ENCODE data around the gene ZC3H13.
"Not testable (repeated sequence)": the region's sequence is repeated elsewhere in the genome, so short reads cannot be mapped to it uniquely, and the experiment has no call there.

ZC3H13 gene

DNA sequence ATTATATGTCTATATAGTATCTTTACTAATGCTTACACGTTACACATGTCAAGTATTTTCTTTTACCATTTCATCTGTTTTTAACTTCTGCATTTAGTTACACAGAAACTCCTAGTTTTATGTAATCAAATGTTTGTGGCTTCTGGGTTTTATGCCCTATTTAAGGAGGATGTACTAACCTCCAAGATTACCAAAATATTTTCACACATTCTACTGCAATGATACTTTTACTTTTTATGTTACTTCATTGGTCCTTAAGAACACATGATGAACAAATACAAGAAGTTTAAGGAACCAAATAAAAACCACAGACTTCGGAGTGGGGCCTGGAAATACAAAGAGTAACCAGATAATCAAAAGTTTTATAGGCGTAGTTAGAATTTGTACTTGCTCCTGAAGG, 37.2 kb downstream of the ZC3H13 start:
- no peak overlapping the region for H3K4me3 ChIP-seq (ENCODE audit: low read depth, low read length)
- no peak for DNase-seq (ENCODE audit: low read depth)

DNA sequence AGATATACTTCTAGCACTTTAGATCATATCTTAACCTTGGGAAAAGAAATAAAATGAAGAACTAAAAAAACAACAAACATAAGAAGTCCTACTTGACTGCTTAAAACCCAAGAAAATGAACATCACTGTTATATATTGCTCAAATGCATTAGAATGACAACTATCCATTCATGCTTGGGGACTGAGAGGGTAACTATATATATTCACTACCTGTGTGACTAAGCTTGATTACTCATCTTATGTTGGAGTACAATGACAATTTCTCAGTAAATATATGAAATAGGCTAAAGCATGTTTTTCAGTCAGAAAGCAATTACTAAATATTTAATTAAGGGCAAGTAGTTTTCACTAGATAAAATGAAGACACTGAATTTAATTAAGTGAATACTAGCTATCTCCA, 40.1 kb downstream of the ZC3H13 start:
- DNase-seq (ENCODE audit: low read depth): no peak
- no peak overlapping the region for H3K4me3 ChIP-seq (ENCODE audit: low read depth, low read length)

DNA sequence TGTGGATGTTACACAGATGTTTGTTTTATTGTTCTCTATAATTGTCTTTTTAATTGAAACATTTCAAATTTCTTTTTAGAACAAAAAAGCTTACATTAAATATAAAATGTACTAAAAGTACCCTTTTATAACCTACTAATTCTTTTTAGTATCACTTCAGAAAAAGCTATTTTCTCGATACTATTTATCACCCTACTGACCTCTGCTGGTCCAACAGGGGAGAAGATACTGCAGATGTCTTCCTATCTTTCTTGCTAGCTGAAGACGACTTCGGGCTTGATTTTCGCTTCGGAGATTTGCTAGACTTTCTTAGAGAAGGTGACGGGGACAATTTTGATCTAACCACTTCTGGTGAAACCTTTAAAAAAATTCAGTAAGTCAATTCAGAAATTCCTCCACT, 42.4 kb downstream of the ZC3H13 start:
- H3K4me3 ChIP-seq (ENCODE audit: low read depth, low read length): no peak overlapping the region

GRCh38 chr13:46008631-46009030, 43.9 kb downstream of the ZC3H13 start:
- no peak overlapping the region for H3K4me3 ChIP-seq (ENCODE audit: low read depth, low read length)
- no peak for DNase-seq (ENCODE audit: low read depth)

More for the DNA sequence above, 42.4 kb downstream of the ZC3H13 start:
- DNase-seq (ENCODE audit: low read depth): no peak

DNA sequence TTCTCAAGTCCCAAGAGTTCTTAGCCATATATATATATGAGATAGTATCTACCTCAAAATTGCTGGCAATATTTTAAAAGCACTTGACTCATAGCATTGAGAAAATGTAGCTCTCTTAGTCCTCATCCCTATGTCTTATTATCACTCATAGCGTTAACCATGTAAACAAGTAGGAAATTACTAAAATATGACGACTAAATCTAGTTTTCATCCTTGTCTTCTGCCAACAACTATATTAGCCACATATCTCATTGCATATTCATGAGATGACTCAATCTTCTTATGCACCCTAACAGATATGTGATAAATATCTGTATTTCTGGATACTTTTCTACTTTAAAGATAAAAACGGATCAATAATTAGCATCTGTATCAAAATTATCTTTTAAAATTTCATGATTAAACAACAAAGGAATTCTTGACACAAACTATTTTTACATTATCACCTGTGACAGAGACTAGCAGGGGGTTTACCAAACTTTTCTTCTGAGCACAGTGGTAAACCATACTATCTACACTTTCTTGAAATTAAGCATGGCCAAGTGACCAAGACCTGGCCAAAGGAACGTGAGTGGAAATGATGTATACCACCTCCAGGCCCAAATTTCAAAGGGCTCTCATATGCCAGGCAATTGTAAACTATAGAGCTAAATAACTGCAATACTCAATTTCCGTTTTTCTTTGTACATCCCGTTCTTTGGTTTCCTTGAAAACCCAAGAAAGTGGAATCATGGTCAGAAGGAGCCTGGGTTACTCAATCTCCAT, 45.7 kb downstream of the ZC3H13 start:
- H3K4me3 ChIP-seq (ENCODE audit: low read depth, low read length): no peak overlapping the region
- DNase-seq (ENCODE audit: low read depth): no peak

- H3K4me3 ChIP-seq (ENCODE audit: low read depth, low read length): no peak overlapping the region
- DNase-seq (ENCODE audit: low read depth): no peak
Measured at GRCh38 chr13:46004491-46004890, 48.1 kb downstream of the ZC3H13 start.

GRCh38 chr13:45996631-45997030, 55.9 kb downstream of the ZC3H13 start:
- DNase-seq (ENCODE audit: low read depth): no peak
- H3K4me3 ChIP-seq (ENCODE audit: low read depth, low read length): no peak overlapping the region

- H3K4me3 ChIP-seq (ENCODE audit: low read depth, low read length): no peak overlapping the region
- DNase-seq (ENCODE audit: low read depth): no peak
Measured at GRCh38 chr13:45995245-45995644, 57.3 kb downstream of the ZC3H13 start.

DNA sequence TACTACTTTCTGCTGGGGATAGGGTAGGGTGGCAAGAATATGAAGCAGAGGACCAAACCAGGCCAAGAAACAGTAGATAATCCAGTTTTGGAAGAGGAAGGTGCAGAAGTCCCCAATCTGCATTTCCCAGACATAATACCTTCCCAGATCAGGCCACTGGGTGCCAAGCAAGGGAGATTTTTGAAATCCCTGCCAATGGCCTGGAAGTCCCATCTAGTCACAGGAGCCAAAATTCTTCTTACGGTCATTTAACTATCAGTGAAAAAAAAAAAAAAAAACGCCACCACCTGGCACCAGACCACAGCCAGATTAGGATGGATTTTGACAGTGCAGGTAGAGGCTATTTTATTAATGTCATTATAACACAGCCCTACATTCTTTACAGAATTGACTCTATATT, 57.8 kb downstream of the ZC3H13 start:
- no peak for DNase-seq (ENCODE audit: low read depth)
- no peak overlapping the region for H3K4me3 ChIP-seq (ENCODE audit: low read depth, low read length)

GRCh38 chr13:45989607-45990006, 62.9 kb downstream of the ZC3H13 start:
- peak; percentile 63 for DNase-seq (ENCODE audit: low read depth)
- H3K4me3 ChIP-seq (ENCODE audit: low read depth, low read length): no peak overlapping the region

GRCh38 chr13:45981127-45981526, 71.4 kb downstream of the ZC3H13 start:
- H3K4me3 ChIP-seq (ENCODE audit: low read depth, low read length); DNase-seq (ENCODE audit: low read depth): not testable (repeated sequence)

GRCh38 chr13:45975337-45975736, 77.2 kb downstream of the ZC3H13 start:
- no peak for DNase-seq (ENCODE audit: low read depth)
- no peak overlapping the region for H3K4me3 ChIP-seq (ENCODE audit: low read depth, low read length)

GRCh38 chr13:45974500-45974899, 78.0 kb downstream of the ZC3H13 start:
- no peak overlapping the region for H3K4me3 ChIP-seq (ENCODE audit: low read depth, low read length)
- DNase-seq (ENCODE audit: low read depth): no peak

DNA sequence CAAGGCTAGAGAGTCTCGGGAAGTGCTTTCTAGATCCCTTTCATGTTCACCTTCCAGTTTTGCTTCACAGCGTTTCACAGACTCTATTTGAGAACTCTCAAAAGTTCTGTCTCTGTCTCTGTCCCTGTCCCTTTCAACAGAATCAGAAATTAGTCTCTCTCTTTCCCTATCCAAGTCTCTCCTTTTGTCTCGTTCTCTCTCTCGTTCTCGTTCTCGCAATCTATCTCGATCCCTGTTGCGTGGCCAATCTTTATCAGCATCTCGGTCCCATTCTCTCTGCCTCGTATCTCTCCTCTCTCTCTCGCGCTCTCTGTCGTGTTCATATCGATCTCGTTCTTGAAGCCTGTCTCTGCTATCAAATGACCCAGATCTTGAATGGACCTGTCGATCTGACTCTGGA, 85.0 kb downstream of the ZC3H13 start:
- no peak for DNase-seq (ENCODE audit: low read depth)
- no peak overlapping the region for H3K4me3 ChIP-seq (ENCODE audit: low read depth, low read length)

DNA sequence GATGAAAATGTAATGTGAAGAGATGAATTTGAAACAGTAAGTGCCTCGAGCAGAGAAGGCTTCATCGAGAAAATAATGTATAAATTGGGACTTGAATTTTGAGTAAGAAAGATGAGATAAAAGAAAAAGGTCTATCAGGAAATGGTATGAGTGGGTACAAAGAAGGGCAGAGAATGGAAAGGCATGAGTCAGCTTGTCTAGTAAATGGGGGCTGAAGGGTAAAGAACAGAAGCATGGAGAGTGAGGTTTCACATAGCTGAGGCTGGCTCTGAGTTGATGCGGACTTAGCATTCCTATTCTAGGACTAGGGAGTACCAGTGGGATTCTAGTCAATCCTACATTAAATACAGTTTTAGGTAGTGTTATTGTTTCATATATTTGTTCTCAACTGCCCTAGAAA, 85.8 kb downstream of the ZC3H13 start:
- no peak overlapping the region for H3K4me3 ChIP-seq (ENCODE audit: low read depth, low read length)
- no peak for DNase-seq (ENCODE audit: low read depth)

DNA sequence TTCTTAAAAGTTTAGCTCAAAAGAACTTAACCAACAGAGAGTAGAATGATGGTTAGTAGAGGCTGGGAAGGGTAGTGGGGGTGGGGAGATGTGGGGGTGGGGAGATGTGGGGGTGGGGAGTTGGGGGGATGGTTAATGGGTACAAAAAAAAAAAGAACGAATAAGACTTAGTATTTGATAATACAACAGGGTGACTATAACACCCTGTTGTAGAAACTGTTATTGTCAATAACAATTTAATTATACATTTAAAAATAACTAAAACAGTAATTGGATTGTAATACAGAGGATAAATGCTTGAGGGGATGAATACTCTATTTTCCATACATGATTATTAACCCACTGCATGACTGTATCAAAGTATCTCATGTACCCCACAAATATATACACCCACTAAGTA, 91.1 kb downstream of the ZC3H13 start:
- DNase-seq (ENCODE audit: low read depth): no peak
- no peak overlapping the region for H3K4me3 ChIP-seq (ENCODE audit: low read depth, low read length)

- DNase-seq (ENCODE audit: low read depth): no peak
- no peak overlapping the region for H3K4me3 ChIP-seq (ENCODE audit: low read depth, low read length)
Measured at GRCh38 chr13:45954836-45955800, 97.4 kb downstream of the ZC3H13 start.

DNA sequence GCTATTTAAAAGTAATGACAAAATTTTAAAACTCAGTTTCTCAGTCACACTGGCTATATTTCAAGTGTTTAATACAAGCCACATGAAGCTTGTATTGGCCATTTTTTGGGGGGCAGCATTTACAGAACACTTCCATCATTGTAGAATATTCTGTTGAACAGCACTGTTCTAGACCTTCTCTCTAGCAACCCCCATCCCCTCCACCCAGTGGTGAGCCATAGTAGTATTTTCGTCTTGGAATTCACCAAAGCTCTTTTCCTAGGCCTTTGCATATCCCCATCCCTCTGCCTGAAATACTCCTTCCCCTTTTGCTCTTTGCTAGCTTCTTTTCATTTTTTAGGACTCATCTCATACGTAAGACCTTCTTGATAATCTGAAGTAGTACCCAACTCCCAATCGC, 99.5 kb downstream of the ZC3H13 start:
- no peak for DNase-seq (ENCODE audit: low read depth)
- no peak overlapping the region for H3K4me3 ChIP-seq (ENCODE audit: low read depth, low read length)

GRCh38 chr13:45951724-45952123, 100.8 kb downstream of the ZC3H13 start:
- DNase-seq (ENCODE audit: low read depth): peak; percentile 5
- H3K4me3 ChIP-seq (ENCODE audit: low read depth, low read length): no peak overlapping the region

GRCh38 chr13:45951166-45951565, 101.4 kb downstream of the ZC3H13 start:
- no peak for DNase-seq (ENCODE audit: low read depth)
- H3K4me3 ChIP-seq (ENCODE audit: low read depth, low read length): no peak overlapping the region

Data from skeletal muscle cell (primary cell).